ENCODE data around the gene ADAMTSL1.

- TF ChIP-seq, protein P1, sequence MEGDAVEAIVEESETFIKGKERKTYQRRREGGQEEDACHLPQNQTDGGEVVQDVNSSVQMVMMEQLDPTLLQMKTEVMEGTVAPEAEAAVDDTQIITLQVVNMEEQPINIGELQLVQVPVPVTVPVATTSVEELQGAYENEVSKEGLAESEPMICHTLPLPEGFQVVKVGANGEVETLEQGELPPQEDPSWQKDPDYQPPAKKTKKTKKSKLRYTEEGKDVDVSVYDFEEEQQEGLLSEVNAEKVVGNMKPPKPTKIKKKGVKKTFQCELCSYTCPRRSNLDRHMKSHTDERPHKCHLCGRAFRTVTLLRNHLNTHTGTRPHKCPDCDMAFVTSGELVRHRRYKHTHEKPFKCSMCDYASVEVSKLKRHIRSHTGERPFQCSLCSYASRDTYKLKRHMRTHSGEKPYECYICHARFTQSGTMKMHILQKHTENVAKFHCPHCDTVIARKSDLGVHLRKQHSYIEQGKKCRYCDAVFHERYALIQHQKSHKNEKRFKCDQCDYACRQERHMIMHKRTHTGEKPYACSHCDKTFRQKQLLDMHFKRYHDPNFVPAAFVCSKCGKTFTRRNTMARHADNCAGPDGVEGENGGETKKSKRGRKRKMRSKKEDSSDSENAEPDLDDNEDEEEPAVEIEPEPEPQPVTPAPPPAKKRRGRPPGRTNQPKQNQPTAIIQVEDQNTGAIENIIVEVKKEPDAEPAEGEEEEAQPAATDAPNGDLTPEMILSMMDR (IDR thresholded peaks at IDR 0.05; ENCODE audit: poor library complexity, severe bottlenecking) = no peak
- TF ChIP-seq MXI1 (conservative IDR thresholded peaks at IDR 0.05; ENCODE audit: poor library complexity, severe bottlenecking) = no peak
- TF ChIP-seq, protein P2, sequence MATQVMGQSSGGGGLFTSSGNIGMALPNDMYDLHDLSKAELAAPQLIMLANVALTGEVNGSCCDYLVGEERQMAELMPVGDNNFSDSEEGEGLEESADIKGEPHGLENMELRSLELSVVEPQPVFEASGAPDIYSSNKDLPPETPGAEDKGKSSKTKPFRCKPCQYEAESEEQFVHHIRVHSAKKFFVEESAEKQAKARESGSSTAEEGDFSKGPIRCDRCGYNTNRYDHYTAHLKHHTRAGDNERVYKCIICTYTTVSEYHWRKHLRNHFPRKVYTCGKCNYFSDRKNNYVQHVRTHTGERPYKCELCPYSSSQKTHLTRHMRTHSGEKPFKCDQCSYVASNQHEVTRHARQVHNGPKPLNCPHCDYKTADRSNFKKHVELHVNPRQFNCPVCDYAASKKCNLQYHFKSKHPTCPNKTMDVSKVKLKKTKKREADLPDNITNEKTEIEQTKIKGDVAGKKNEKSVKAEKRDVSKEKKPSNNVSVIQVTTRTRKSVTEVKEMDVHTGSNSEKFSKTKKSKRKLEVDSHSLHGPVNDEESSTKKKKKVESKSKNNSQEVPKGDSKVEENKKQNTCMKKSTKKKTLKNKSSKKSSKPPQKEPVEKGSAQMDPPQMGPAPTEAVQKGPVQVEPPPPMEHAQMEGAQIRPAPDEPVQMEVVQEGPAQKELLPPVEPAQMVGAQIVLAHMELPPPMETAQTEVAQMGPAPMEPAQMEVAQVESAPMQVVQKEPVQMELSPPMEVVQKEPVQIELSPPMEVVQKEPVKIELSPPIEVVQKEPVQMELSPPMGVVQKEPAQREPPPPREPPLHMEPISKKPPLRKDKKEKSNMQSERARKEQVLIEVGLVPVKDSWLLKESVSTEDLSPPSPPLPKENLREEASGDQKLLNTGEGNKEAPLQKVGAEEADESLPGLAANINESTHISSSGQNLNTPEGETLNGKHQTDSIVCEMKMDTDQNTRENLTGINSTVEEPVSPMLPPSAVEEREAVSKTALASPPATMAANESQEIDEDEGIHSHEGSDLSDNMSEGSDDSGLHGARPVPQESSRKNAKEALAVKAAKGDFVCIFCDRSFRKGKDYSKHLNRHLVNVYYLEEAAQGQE (IDR thresholded peaks at IDR 0.05; ENCODE audit: borderline replicate concordance) = no peak
- no peak for TF ChIP-seq TAF1 (IDR thresholded peaks at IDR 0.05; ENCODE audit: low read depth)
- TF ChIP-seq EP300 (conservative IDR thresholded peaks at IDR 0.05; ENCODE audit: poor library complexity, severe bottlenecking) = no peak
- no peak for TF ChIP-seq POLR2AphosphoS5 (IDR thresholded peaks at IDR 0.05)
- no peak for TF ChIP-seq RAD21 (conservative IDR thresholded peaks at IDR 0.05)
- TF ChIP-seq EZH2 (IDR thresholded peaks at IDR 0.05; ENCODE audit: borderline replicate concordance, insufficient read depth, low read length, poor library complexity, severe bottlenecking) = no peak
Measured at GRCh38 chr9:18928711-18929110, 454.8 kb downstream of the ADAMTSL1 start.

Data from neural cell (in vitro differentiated cells).